Measurements from ENCODE around the gene FYB1. TPM values are rescaled to one million over a fixed set of nuclear protein-coding genes. Genes with fewer than 3 reads are reported as not detected.

The FYB1 gene
- total and polyA plus RNA-seq, 7 experiments from 2014 or later = 310 to 701 (median 491) TPM

DNA sequence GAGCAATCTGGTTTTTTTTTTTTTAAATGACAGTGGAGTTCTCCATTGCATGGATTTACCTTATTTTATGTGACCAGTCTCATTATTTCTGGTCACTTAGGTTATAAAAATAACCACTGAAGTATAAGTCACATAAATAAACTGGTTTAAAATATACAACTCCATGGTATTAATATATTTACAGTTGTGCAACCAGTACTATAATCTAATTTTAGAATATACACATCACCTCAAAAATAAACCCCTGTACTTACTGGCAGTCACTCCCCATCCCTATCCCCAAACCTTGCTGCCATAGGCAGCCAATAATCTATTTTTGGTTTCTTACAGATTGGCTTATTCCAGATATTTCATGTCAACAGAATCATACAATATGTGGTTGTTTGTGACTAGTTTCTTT is 57.8 kb downstream of the FYB1 start:
- Mint-ChIP-seq H3K27me3 (no peaks in the 10 kb centered on the region), H3K4me3 (peak overlapping the region; percentile 29 to 82 (median 62)), H3K4me1 (peaks cover 69 to 98% (median 92%) of the 10 kb centered on the region in 7 donors), H3K27ac (peak overlapping the region in 8 of 9 donors; percentile 70 to 94 (median 84)), H3K9me3 (peaks cover 0 to 7% (median 0%) of the 10 kb centered on the region in 11 donors), H3K36me3 (peaks cover 14 to 58% (median 51%) of the 10 kb centered on the region in 5 donors)
- ChIA-PET POLR2A (no interaction called here), CTCF (interaction anchor here (1.3 to 1.4 kb wide), 2 partner anchors 17 to 56 kb away, joined by 3 to 4 read pairs; no protein-coding TSS in a partner anchor)
- no peak overlapping the region for H3K4me3 ChIP-seq (ENCODE audit: low read length)
- no peak for ATAC-seq
- H3K9me3 ChIP-seq (ENCODE audit: control insufficient read depth in 2 of 3, low read length in 3 of 3) = no peaks in the 10 kb centered on the region
- intact Hi-C loops (cut with micrococcal nuclease) = loop anchor here in 1 of 2 donors (1.0 kb wide), 1 partner anchor 8 kb away; no protein-coding TSS in a partner anchor
- DNase-seq = no peak
- peaks cover 67 to 85% of the 10 kb centered on the region in 2 donors for H3K4me1 ChIP-seq (ENCODE audit: control insufficient read depth in 2 of 2, insufficient read depth in 2 of 2, low read length in 2 of 2)
- H3K36me3 ChIP-seq (ENCODE audit: control insufficient read depth in 2 of 3, insufficient read depth in 3 of 3, low read length in 3 of 3) = peaks cover 0 to 7% (median 0%) of the 10 kb centered on the region in 3 experiments
- H3K27me3 ChIP-seq (ENCODE audit: control insufficient read depth in 2 of 2, insufficient read depth in 2 of 2, low read length in 2 of 2) = no peaks in the 10 kb centered on the region
- H3K27ac ChIP-seq (ENCODE audit: low read depth, low read length) = peak overlapping the region; percentile 52

DNA sequence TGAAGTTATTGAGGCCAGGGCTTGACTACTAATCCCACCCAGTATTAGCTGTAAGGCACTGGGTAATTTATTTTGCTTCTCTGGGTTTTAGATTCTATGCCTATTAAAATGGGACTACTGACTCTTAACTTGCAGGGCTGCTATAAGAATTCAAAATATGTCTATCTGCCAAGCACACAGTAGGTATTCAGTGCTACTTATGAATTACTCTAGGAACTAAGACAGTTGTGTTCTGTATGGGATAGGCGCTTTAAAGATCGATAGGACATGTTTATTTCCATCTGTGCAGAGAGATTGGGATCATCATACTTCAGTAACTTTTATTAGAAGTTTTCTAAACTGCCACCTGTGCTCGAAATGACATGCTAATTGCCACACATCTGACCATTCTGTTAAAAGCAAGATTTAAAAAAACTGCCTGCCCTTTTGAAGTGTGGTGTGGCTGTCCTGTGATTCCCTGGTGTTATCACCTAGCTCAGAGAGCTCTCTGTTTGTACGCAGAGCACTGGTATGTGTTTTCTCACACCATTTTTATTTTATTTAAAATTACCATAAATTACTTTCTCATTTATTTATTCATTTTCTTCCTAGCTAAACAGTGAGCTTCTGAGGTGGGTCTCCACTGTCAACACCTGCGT is 58.7 kb downstream of the FYB1 start:
- POLR2A ChIA-PET = interaction anchor here (0.6 to 1.7 kb wide), 5 partner anchors 14 to 145 kb away, joined by 3 to 5 read pairs (median 4); no protein-coding TSS in a partner anchor
- intact Hi-C loops (cut with micrococcal nuclease) = loop anchor here in 1 of 2 donors (1.0 kb wide), 1 partner anchor 7 kb away; no protein-coding TSS in a partner anchor
- CTCF ChIA-PET = interaction anchor here (1.3 to 1.4 kb wide), 2 partner anchors 18 to 57 kb away, joined by 3 to 4 read pairs; no protein-coding TSS in a partner anchor
- peaks cover 0 to 7% (median 0%) of the 10 kb centered on the region in 11 donors for H3K9me3 Mint-ChIP-seq
- H3K27me3 Mint-ChIP-seq = no peaks in the 10 kb centered on the region
- DNase-seq (no peak), ATAC-seq (peak; percentile 51)
- H3K4me1 Mint-ChIP-seq = peaks cover 68 to 99% (median 92%) of the 10 kb centered on the region in 7 donors
- peaks cover 14 to 50% (median 44%) of the 10 kb centered on the region in 5 donors for H3K36me3 Mint-ChIP-seq
- H3K4me3 Mint-ChIP-seq = peak overlapping the region; percentile 3 to 81 (median 54)
- Histone ChIP-seq H3K27me3 (ENCODE audit: control insufficient read depth in 2 of 2, insufficient read depth in 2 of 2, low read length in 2 of 2) (no peaks in the 10 kb centered on the region), H3K36me3 (ENCODE audit: control insufficient read depth in 2 of 3, insufficient read depth in 3 of 3, low read length in 3 of 3) (peaks cover 0 to 7% (median 0%) of the 10 kb centered on the region in 3 experiments), H3K9me3 (ENCODE audit: control insufficient read depth in 2 of 3, low read length in 3 of 3) (no peaks in the 10 kb centered on the region), H3K4me3 (ENCODE audit: low read length) (no peak overlapping the region), H3K27ac (ENCODE audit: low read depth, low read length) (peak overlapping the region; percentile 52), H3K4me1 (ENCODE audit: control insufficient read depth in 2 of 2, insufficient read depth in 2 of 2, low read length in 2 of 2) (peaks cover 68 to 89% of the 10 kb centered on the region in 2 donors)
- H3K27ac Mint-ChIP-seq = peak overlapping the region in 8 of 9 donors; percentile 41 to 94 (median 72)

DNA sequence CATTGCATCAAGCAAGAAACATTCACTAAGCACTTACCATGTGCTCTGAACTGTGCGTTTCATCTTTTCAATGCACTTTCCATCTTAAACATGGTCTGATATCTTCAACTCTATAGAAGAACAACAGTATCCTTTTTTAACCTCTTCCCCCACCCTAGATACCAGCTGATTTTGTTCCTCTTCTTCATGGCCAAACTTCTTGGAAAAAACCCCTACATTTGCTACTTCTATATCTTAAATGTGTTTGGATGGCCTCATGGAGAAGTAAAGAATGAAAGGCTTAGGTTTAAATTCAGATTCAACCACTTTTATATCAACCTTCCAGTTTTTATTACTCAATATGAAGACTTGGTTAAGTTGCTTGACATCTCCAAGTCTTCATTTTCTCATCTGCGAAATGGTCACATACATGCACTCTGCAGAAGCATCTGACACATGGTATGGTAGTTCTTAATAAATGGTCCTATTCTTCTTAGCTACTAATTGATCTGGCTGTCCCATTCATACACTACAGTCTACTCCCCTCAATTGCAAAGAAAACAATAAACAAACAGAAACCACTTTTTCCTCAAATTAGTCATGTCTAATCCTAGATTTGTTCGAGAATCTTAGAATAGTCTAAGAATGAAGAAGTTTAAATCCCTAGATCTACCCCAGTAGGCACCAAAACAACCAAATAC is 59.4 kb downstream of the FYB1 start:
- Mint-ChIP-seq H3K36me3 (peaks cover 14 to 46% (median 40%) of the 10 kb centered on the region in 5 donors), H3K27me3 (no peaks in the 10 kb centered on the region), H3K9me3 (peaks cover 0 to 5% (median 0%) of the 10 kb centered on the region in 11 donors), H3K27ac (peak overlapping the region; percentile 41 to 94 (median 73)), H3K4me3 (peak overlapping the region in 9 of 10 donors; percentile 3 to 81 (median 60)), H3K4me1 (peaks cover 60 to 99% (median 90%) of the 10 kb centered on the region in 7 donors)
- H3K36me3 ChIP-seq (ENCODE audit: control insufficient read depth in 2 of 3, insufficient read depth in 3 of 3, low read length in 3 of 3) = peaks cover 0 to 7% (median 0%) of the 10 kb centered on the region in 3 experiments
- no peak overlapping the region for H3K4me3 ChIP-seq (ENCODE audit: low read length)
- no peak for ATAC-seq
- ChIA-PET POLR2A (interaction anchor here (0.8 to 1.7 kb wide), 6 partner anchors 15 to 114 kb away, joined by 3 to 6 read pairs (median 4); no protein-coding TSS in a partner anchor), CTCF (interaction anchor here (1.2 to 1.4 kb wide), 3 partner anchors 19 to 57 kb away, joined by 3 to 6 read pairs (median 4); no protein-coding TSS in a partner anchor)
- no peaks in the 10 kb centered on the region for H3K9me3 ChIP-seq (ENCODE audit: control insufficient read depth in 2 of 3, low read length in 3 of 3)
- intact Hi-C loops (cut with micrococcal nuclease) = loop anchor here (1.0 to 2.0 kb wide), 2 partner anchors 7 to 17 kb away; no protein-coding TSS in a partner anchor
- peak overlapping the region; percentile 52 for H3K27ac ChIP-seq (ENCODE audit: low read depth, low read length)
- no peaks in the 10 kb centered on the region for H3K27me3 ChIP-seq (ENCODE audit: control insufficient read depth in 2 of 2, insufficient read depth in 2 of 2, low read length in 2 of 2)
- DNase-seq = no peak
- peaks cover 60 to 87% of the 10 kb centered on the region in 2 donors for H3K4me1 ChIP-seq (ENCODE audit: control insufficient read depth in 2 of 2, insufficient read depth in 2 of 2, low read length in 2 of 2)

DNA sequence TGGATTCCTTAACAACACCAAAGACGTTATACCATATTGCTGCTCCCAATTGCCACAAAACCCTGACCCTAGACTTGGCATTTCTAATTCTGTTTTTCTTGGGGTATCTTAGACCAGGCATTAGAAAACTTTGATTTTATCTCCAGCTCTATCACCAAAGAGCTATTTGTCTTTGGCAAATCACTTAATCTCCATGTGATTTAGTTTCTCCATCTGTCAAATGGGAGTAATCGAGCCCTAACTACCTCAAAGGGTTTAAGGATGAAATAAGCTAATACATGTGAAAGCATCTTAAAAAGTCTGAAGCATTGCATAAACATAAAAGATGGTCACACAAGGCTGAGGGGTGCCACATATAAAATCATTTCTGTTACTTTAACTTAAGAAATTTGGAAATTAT is 60.6 kb downstream of the FYB1 start:
- ChIA-PET POLR2A (interaction anchor here (0.5 to 4.6 kb wide), 10 partner anchors 8 to 41 kb away, joined by 3 to 22 read pairs (median 4); no protein-coding TSS in a partner anchor), CTCF (interaction anchor here (0.9 to 1.2 kb wide), 2 partner anchors 19 to 59 kb away, joined by 3 to 6 read pairs; no protein-coding TSS in a partner anchor)
- Histone ChIP-seq H3K4me3 (ENCODE audit: low read length) (no peak overlapping the region), H3K36me3 (ENCODE audit: control insufficient read depth in 2 of 3, insufficient read depth in 3 of 3, low read length in 3 of 3) (peaks cover 0 to 7% (median 0%) of the 10 kb centered on the region in 3 experiments), H3K9me3 (ENCODE audit: control insufficient read depth in 2 of 3, low read length in 3 of 3) (no peaks in the 10 kb centered on the region), H3K27ac (ENCODE audit: low read depth, low read length) (peak overlapping the region; percentile 52), H3K4me1 (ENCODE audit: control insufficient read depth in 2 of 2, insufficient read depth in 2 of 2, low read length in 2 of 2) (peaks cover 48 to 83% of the 10 kb centered on the region in 2 donors), H3K27me3 (ENCODE audit: control insufficient read depth in 2 of 2, insufficient read depth in 2 of 2, low read length in 2 of 2) (no peaks in the 10 kb centered on the region)
- H3K27me3 Mint-ChIP-seq = no peaks in the 10 kb centered on the region
- intact Hi-C loops (cut with micrococcal nuclease) = loop anchor here (1.0 to 2.0 kb wide), 2 partner anchors 9 to 18 kb away; no protein-coding TSS in a partner anchor
- H3K36me3 Mint-ChIP-seq = peaks cover 14 to 39% (median 36%) of the 10 kb centered on the region in 5 donors
- H3K4me3 Mint-ChIP-seq = peak overlapping the region in 9 of 10 donors; percentile 34 to 81 (median 59)
- peak overlapping the region; percentile 8 to 94 (median 73) for H3K27ac Mint-ChIP-seq
- ATAC-seq (no peak), DNase-seq (no peak)
- H3K4me1 Mint-ChIP-seq = peaks cover 55 to 97% (median 88%) of the 10 kb centered on the region in 7 donors
- H3K9me3 Mint-ChIP-seq = peaks cover 0 to 5% (median 0%) of the 10 kb centered on the region in 11 donors

DNA sequence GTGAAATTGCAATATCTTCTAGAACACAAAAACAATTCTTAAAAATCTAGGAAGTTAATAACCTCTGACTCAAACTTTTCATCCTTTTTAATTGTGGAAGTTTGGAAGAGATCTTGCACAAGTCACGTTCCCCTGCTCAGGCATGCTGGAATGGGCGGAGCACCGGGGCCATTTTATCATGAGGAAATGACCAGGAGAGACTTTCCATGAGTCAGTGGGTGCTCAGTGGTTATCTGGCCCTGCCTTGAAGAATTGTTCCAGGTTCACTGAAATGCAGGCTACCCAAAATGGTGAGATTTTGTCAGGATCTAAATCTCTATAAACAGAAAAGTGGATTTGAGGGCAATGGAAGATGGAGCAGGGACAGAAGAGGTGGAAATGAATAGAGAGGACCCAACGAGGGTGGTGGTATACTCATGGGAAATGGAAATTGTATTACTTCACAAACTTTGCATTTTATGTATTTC is 61.2 kb downstream of the FYB1 start:
- ChIA-PET POLR2A (interaction anchor here (0.7 to 4.6 kb wide), 8 partner anchors 9 to 58 kb away, joined by 3 to 22 read pairs (median 7); no protein-coding TSS in a partner anchor), CTCF (interaction anchor here (0.6 to 1.4 kb wide), 6 partner anchors 9 to 66 kb away, joined by 3 to 7 read pairs (median 3); no protein-coding TSS in a partner anchor)

More for the DNA sequence above, 61.2 kb downstream of the FYB1 start:
- Mint-ChIP-seq H3K36me3 (peaks cover 17 to 42% (median 39%) of the 10 kb centered on the region in 5 donors), H3K4me3 (peak overlapping the region in 9 of 10 donors; percentile 34 to 81 (median 61)), H3K4me1 (peaks cover 52 to 97% (median 88%) of the 10 kb centered on the region in 7 donors), H3K27ac (peak overlapping the region in 8 of 9 donors; percentile 41 to 94 (median 78)), H3K9me3 (peaks cover 0 to 5% (median 0%) of the 10 kb centered on the region in 11 donors), H3K27me3 (no peaks in the 10 kb centered on the region)
- Histone ChIP-seq H3K9me3 (ENCODE audit: control insufficient read depth in 2 of 3, low read length in 3 of 3) (no peaks in the 10 kb centered on the region), H3K27me3 (ENCODE audit: control insufficient read depth in 2 of 2, insufficient read depth in 2 of 2, low read length in 2 of 2) (no peaks in the 10 kb centered on the region), H3K27ac (ENCODE audit: low read depth, low read length) (peak overlapping the region; percentile 57), H3K36me3 (ENCODE audit: control insufficient read depth in 2 of 3, insufficient read depth in 3 of 3, low read length in 3 of 3) (peaks cover 0 to 10% (median 2%) of the 10 kb centered on the region in 3 experiments), H3K4me3 (ENCODE audit: low read length) (no peak overlapping the region), H3K4me1 (ENCODE audit: control insufficient read depth in 2 of 2, insufficient read depth in 2 of 2, low read length in 2 of 2) (peaks cover 48 to 81% of the 10 kb centered on the region in 2 donors)
- intact Hi-C loops (cut with micrococcal nuclease) = loop anchor here in 1 of 2 donors (2.0 kb wide), 1 partner anchor 19 kb away; no protein-coding TSS in a partner anchor
- DNase-seq = no peak
- ATAC-seq = no peak

Data from naive thymus-derived CD4-positive, alpha-beta T cell (primary cell).